Activated CD8-positive, alpha-beta T cell treated with anti-CD3 and anti-CD28 coated beads for 36 hours (primary cell): ENCODE data around the gene SPACDR. TPM values are rescaled to one million over a fixed set of nuclear protein-coding genes. Genes with fewer than 3 reads are reported as not detected.
"Not testable (repeated sequence)": the region's sequence is repeated elsewhere in the genome, so short reads cannot be mapped to it uniquely, and the experiment has no call there.

Experiments
- ATAC-seq: fragments of 200-7000 bp; cut with Tn5 transposase; one replicate; pipeline ENCODE4 v1.10.0; 2021; ENCODE audit warnings: mild to moderate bottlenecking, moderate library complexity
- CTCF ChIA-PET: fragments of 350-600 bp; sonication (Branson Sonifier 250); formaldehyde crosslinking; loops from one replicate; lab custom pipeline; 2021; ENCODE audit warnings: antibody characterized with exemption; lab: Charles Lee
- POLR2A ChIA-PET: fragments of 350-600 bp; sonication (Branson Sonifier 250); formaldehyde crosslinking; loops from one replicate; lab custom pipeline; 2021; ENCODE audit warnings: antibody characterized with exemption; lab: Charles Lee
- DNase-seq: peaks from one replicate; pipeline ENCODE4 v3.0.0-alpha.2; 2020
- H3K27ac Mint-ChIP-seq: one replicate; pipeline ENCODE4 v1.8.0; 2021; ENCODE audit warnings: mild to moderate bottlenecking, mixed read lengths
- H3K27me3 Mint-ChIP-seq: one replicate; pipeline ENCODE4 v1.8.0; 2021; ENCODE audit warnings: mixed read lengths
- H3K36me3 Mint-ChIP-seq: one replicate; pipeline ENCODE4 v1.8.0; 2021; ENCODE audit warnings: low read depth, mixed read lengths
- H3K4me1 Mint-ChIP-seq: one replicate; pipeline ENCODE4 v1.8.0; 2021; ENCODE audit warnings: low read depth, mixed read lengths
- H3K4me3 Mint-ChIP-seq: one replicate; pipeline ENCODE4 v1.8.0; 2021; ENCODE audit warnings: mild to moderate bottlenecking, moderate library complexity, mixed read lengths
- H3K9me3 Mint-ChIP-seq: one replicate; pipeline ENCODE4 v1.8.0; 2021; ENCODE audit warnings: mixed read lengths
- intact Hi-C: fragments of 100-400 bp; cut with micrococcal nuclease; formaldehyde crosslinking; loops from one replicate; pipeline ENCODE4 v1.10.0; 2022
- total RNA-seq, 2 experiments: library from RNA; stranded (reverse); gene quantifications; one replicate each; pipeline ENCODE4 v1.2.3, GENCODE V29; 2021
- TF ChIP-seq, protein P1 (sequence below): fragments of 200-600 bp; IDR thresholded peaks from one replicate; pipeline ENCODE4 v1.8.0; 2022; ENCODE audit warnings: antibody characterized with exemption, mild to moderate bottlenecking

Gene SPACDR
- total RNA-seq, 2 experiments from 2014 or later = 3.7 to 4.6 TPM

GRCh38 chr7:100464791-100465190, 731 bp upstream of the SPACDR start:
- H3K4me1 Mint-ChIP-seq = peaks cover 5% of the 10 kb centered on the region
- intact Hi-C loops = no loop called here
- H3K27ac Mint-ChIP-seq = peak overlapping the region; percentile 57
- H3K27me3 Mint-ChIP-seq = no peaks in the 10 kb centered on the region
- H3K4me3 Mint-ChIP-seq = no peak overlapping the region
- peaks cover 14% of the 10 kb centered on the region for H3K36me3 Mint-ChIP-seq
- ChIA-PET CTCF (interaction anchor here (0.8 to 1.6 kb wide), 3 partner anchors 9 to 95 kb away, joined by 3 to 7 read pairs (median 5); no protein-coding TSS in a partner anchor), POLR2A (interaction anchor here (1.3 to 1.6 kb wide), 3 partner anchors 13 to 21 kb away, joined by 3 to 4 read pairs (median 3); no protein-coding TSS in a partner anchor)
- no peak for DNase-seq
- TF ChIP-seq, protein P1, sequence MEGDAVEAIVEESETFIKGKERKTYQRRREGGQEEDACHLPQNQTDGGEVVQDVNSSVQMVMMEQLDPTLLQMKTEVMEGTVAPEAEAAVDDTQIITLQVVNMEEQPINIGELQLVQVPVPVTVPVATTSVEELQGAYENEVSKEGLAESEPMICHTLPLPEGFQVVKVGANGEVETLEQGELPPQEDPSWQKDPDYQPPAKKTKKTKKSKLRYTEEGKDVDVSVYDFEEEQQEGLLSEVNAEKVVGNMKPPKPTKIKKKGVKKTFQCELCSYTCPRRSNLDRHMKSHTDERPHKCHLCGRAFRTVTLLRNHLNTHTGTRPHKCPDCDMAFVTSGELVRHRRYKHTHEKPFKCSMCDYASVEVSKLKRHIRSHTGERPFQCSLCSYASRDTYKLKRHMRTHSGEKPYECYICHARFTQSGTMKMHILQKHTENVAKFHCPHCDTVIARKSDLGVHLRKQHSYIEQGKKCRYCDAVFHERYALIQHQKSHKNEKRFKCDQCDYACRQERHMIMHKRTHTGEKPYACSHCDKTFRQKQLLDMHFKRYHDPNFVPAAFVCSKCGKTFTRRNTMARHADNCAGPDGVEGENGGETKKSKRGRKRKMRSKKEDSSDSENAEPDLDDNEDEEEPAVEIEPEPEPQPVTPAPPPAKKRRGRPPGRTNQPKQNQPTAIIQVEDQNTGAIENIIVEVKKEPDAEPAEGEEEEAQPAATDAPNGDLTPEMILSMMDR = no peak
- no peak for ATAC-seq
- no peaks in the 10 kb centered on the region for H3K9me3 Mint-ChIP-seq

DNA sequence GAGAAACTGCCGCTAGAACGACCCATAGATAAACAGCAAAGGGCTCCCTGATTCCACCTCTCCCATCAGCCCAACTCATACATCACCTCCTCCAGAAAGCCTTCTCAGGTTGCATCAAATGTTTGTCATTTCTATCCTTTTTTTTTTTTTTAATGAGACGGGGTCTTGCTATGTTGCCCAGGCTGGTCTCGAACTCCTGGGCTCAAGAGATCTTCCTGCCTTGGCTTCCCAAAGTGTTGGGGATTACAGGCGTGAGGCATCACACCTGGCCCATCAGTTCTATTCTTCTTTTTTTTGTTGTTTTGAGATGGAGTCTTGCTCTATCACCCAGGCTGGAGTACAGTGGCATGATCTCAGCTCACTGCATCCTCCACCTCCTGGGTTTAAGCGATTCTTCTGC, 7.0 kb downstream of the SPACDR start:
- DNase-seq = no peak
- Mint-ChIP-seq H3K27me3 (no peaks in the 10 kb centered on the region), H3K27ac (no peak overlapping the region), H3K4me1 (peaks cover 14% of the 10 kb centered on the region), H3K4me3 (no peak overlapping the region), H3K36me3 (peaks cover 2% of the 10 kb centered on the region), H3K9me3 (no peaks in the 10 kb centered on the region)
- POLR2A ChIA-PET = interaction anchor here (0.7 kb wide), 1 partner anchor 10 kb away, joined by 3 read pairs; no protein-coding TSS in a partner anchor
- TF ChIP-seq, protein P1 = no peak
- CTCF ChIA-PET = interaction anchor here (1.0 kb wide), 1 partner anchor 249 kb away, joined by 3 read pairs; the partner anchor contains the start of gene POP7
- ATAC-seq = no peak
- intact Hi-C loops = no loop called here

- Mint-ChIP-seq H3K9me3 (no peaks in the 10 kb centered on the region), H3K36me3 (peaks cover 2% of the 10 kb centered on the region), H3K4me3 (no peak overlapping the region), H3K27me3 (no peaks in the 10 kb centered on the region), H3K4me1 (peaks cover 14% of the 10 kb centered on the region), H3K27ac (no peak overlapping the region)
- ATAC-seq = no peak
- intact Hi-C loops = no loop called here
- POLR2A ChIA-PET = no interaction called here
- CTCF ChIA-PET = interaction anchor here (1.0 kb wide), 1 partner anchor 249 kb away, joined by 3 read pairs; the partner anchor contains the start of gene POP7
- TF ChIP-seq, protein P1 = no peak
- DNase-seq = no peak
Measured at GRCh38 chr7:100456562-100456961, 7.5 kb downstream of the SPACDR start.

GRCh38 chr7:100455206-100455605, 8.9 kb downstream of the SPACDR start:
- H3K9me3 Mint-ChIP-seq = no peaks in the 10 kb centered on the region
- peaks cover 18% of the 10 kb centered on the region for H3K4me1 Mint-ChIP-seq

DNA sequence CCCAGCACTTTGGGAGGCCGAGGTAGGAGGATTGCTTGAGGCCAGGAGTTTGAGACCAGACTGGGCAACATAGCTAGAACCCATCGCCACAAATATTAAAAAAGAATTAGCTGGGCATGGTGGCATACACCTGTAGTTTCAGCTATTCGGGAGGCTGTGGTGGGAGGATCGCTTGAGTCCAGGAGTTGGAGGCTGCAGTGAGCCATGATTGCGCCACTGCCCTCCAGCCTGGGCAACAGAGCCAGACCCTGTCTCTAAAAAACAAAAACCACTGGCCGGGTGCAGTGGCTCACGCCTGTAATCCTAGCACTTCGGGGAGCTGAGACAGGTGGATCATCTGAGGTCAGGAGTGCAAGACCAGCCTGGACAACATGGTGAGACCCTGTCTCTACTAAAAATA, 10.2 kb downstream of the SPACDR start:
- H3K36me3 Mint-ChIP-seq, ATAC-seq, H3K27ac Mint-ChIP-seq, H3K4me3 Mint-ChIP-seq, intact Hi-C loops, H3K9me3 Mint-ChIP-seq, DNase-seq, H3K27me3 Mint-ChIP-seq: not testable (repeated sequence)
- CTCF ChIA-PET = interaction anchor here (1.0 to 3.5 kb wide), 6 partner anchors 10 to 398 kb away, joined by 3 to 20 read pairs (median 8); partner anchors contain the start of genes FBXO24, LRCH4 and SLC12A9
- peaks cover 21% of the 10 kb centered on the region for H3K4me1 Mint-ChIP-seq
- POLR2A ChIA-PET = interaction anchor here (1.0 to 3.3 kb wide), 3 partner anchors 9 to 24 kb away, joined by 3 to 12 read pairs (median 3); partner anchors contain the start of genes MEPCE and PPP1R35

More at GRCh38 chr7:100455206-100455605, 8.9 kb downstream of the SPACDR start:
- ATAC-seq (no peak), DNase-seq (no peak)
- Mint-ChIP-seq H3K4me3 (no peak overlapping the region), H3K27ac (no peak overlapping the region), H3K27me3 (no peaks in the 10 kb centered on the region), H3K36me3 (peaks cover 2% of the 10 kb centered on the region)
- TF ChIP-seq, protein P1 = no peak
- CTCF ChIA-PET = interaction anchor here (1.1 to 3.5 kb wide), 9 partner anchors 10 to 131 kb away, joined by 3 to 20 read pairs (median 4); partner anchors contain the start of genes FBXO24 and LRCH4
- intact Hi-C loops = no loop called here
- POLR2A ChIA-PET = interaction anchor here (0.6 to 3.3 kb wide), 6 partner anchors 8 to 162 kb away, joined by 3 to 12 read pairs (median 4); partner anchors contain the start of gene PPP1R35
